CD4-positive, alpha-beta memory T cell (primary cell): ENCODE measurements around the gene CHCHD3. TPM values are rescaled to one million over a fixed set of nuclear protein-coding genes. Genes with fewer than 3 reads are reported as not detected.

ENCODE experiments used
- CTCF ChIA-PET: fragments of 350-600 bp; sonication (Branson Sonifier 250); formaldehyde crosslinking; loops from one replicate; lab custom pipeline; 2021; ENCODE audit warnings: inconsistent platforms; ENCODE audit not compliant: partially characterized antibody; lab: Charles Lee
- POLR2A ChIA-PET: fragments of 350-600 bp; sonication (Branson Sonifier 250); formaldehyde crosslinking; loops from one replicate; lab custom pipeline; 2021; ENCODE audit not compliant: partially characterized antibody; lab: Charles Lee
- DNase-seq, 5 donors: peaks; one replicate each; pipeline versions ENCODE4 v3.0.0 to v3.0.0-alpha.2; 2020 to 2022; ENCODE audit warnings: mixed read lengths in 1 of 5
- H3K27ac ChIP-seq: one replicate; pipeline ENCODE4 v1.7.0; 2013; ENCODE audit warnings: low read depth, low read length
- H3K27me3 ChIP-seq: 2 replicates; pipeline ENCODE4 v1.7.0; 2013; ENCODE audit warnings: mild to moderate bottlenecking, low read length, moderate library complexity; ENCODE audit not compliant: insufficient read depth
- H3K36me3 ChIP-seq: 2 replicates; pipeline ENCODE4 v1.7.0; 2013; ENCODE audit warnings: mild to moderate bottlenecking, low read length, moderate library complexity; ENCODE audit not compliant: insufficient read depth
- H3K4me1 ChIP-seq: 2 replicates; pipeline ENCODE4 v1.7.0; 2013; ENCODE audit warnings: mild to moderate bottlenecking, low read length, moderate library complexity; ENCODE audit not compliant: insufficient read depth
- H3K4me3 ChIP-seq, 2 donors: one replicate each; pipeline ENCODE4 v1.7.0; 2013; ENCODE audit warnings: low read length in 2 of 2, mild to moderate bottlenecking in 1 of 2
- H3K9me3 ChIP-seq, 2 donors: one replicate each; pipeline ENCODE4 v1.7.0; 2013; ENCODE audit warnings: low read length in 2 of 2, control low read depth in 1 of 2; ENCODE audit not compliant: control insufficient read depth in 1 of 2
- H3K27ac Mint-ChIP-seq, 7 donors: one replicate each; pipeline ENCODE4 v1.8.0; 2020 to 2021; ENCODE audit warnings: mixed read lengths in 7 of 7, mild to moderate bottlenecking in 6 of 7, inconsistent platforms in 3 of 7, moderate library complexity in 3 of 7
- H3K27me3 Mint-ChIP-seq, 2 donors: one replicate each; pipeline ENCODE4 v1.8.0; 2020 to 2021; ENCODE audit warnings: mixed read lengths in 2 of 2
- H3K36me3 Mint-ChIP-seq, 2 donors: one replicate each; pipeline ENCODE4 v1.8.0; 2020 to 2021; ENCODE audit warnings: mixed read lengths in 2 of 2, inconsistent platforms in 1 of 2, mild to moderate bottlenecking in 1 of 2
- H3K4me1 Mint-ChIP-seq, 4 donors: one replicate each; pipeline ENCODE4 v1.8.0; 2020 to 2021; ENCODE audit warnings: mixed read lengths in 4 of 4, mild to moderate bottlenecking in 1 of 4
- H3K4me3 Mint-ChIP-seq, 8 donors: one replicate each; pipeline ENCODE4 v1.8.0; 2020 to 2021; ENCODE audit warnings: mixed read lengths in 8 of 8, mild to moderate bottlenecking in 7 of 8, moderate library complexity in 6 of 8, inconsistent platforms in 3 of 8
- H3K9me3 Mint-ChIP-seq, 8 donors: one replicate each; pipeline ENCODE4 v1.8.0; 2020 to 2021; ENCODE audit warnings: mixed read lengths in 8 of 8, mild to moderate bottlenecking in 5 of 8, inconsistent platforms in 3 of 8, moderate library complexity in 1 of 8
- intact Hi-C: fragments of 100-400 bp; cut with micrococcal nuclease; formaldehyde crosslinking; loops from one replicate; pipeline ENCODE4 v1.15.1; 2023
- polyA plus RNA-seq, 2 donors: library from polyadenylated mRNA; unstranded; fragments of 300-500 nt; fragmentation: Illumina TruSeq; gene quantifications; one replicate each; pipeline ENCODE4 v1.2.3, GENCODE V29; 2021
- total RNA-seq, 2 experiments: library from RNA; stranded (reverse); gene quantifications; one replicate each; pipeline ENCODE4 v1.2.3, GENCODE V29; 2021

The CHCHD3 gene
- total and polyA plus RNA-seq, 4 experiments from 2014 or later: 25.2 to 77.3 (median 35.6) TPM

DNA sequence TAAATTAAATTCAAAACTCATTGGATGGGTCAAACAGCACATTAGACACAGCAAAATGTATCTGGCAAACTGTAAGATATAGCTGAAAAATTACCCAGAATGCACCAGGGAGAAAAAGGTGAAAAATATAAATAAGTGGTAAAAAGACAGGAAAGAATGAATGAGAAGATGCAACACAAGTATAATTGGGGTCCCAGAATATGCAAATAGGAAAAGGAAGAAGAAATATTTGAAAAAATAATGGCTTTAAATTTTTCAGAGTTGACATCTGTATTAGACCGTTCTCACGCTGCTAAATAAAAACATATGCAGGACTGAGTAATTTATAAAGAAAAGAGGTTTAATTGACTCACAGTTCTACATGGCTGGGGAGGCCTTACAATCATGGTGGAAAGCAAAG is 337.9 kb downstream of the CHCHD3 start:
- Mint-ChIP-seq H3K27me3 (peaks cover 7 to 9% of the 10 kb centered on the region in 2 donors), H3K4me3 (no peak overlapping the region), H3K4me1 (peaks cover 0 to under 1% (median 0%) of the 10 kb centered on the region in 4 donors), H3K36me3 (no peaks in the 10 kb centered on the region), H3K27ac (no peak overlapping the region), H3K9me3 (peaks cover 2 to 22% (median 14%) of the 10 kb centered on the region in 8 donors)
- intact Hi-C loops: no loop called here
- H3K27ac ChIP-seq: no peak overlapping the region
- H3K4me3 ChIP-seq: no peak overlapping the region
- H3K27me3 ChIP-seq: no peaks in the 10 kb centered on the region
- H3K36me3 ChIP-seq: no peaks in the 10 kb centered on the region
- H3K9me3 ChIP-seq: no peaks in the 10 kb centered on the region
- H3K4me1 ChIP-seq: no peaks in the 10 kb centered on the region
- no peak for DNase-seq
- ChIA-PET POLR2A (no interaction called here), CTCF (no interaction called here)

DNA sequence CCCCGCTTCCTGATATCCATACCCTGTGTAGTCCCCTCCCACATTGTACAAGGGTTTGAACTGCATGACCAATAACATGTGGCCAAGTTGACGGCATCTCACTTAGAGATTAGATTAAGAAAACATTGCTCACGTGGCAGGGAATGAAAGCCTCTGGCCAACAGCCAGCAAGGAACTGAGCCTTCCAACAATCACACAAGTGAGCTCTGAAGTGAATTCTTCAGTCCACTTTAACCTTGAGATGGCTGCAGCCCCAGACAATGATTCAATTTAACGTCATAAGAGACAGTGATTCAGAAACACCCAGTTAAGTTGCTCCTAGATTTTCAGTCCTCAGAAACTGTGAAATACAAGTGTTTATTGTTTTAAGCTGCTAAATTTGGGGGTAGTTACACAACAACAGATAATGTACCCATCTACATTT is 339.7 kb downstream of the CHCHD3 start:
- ChIA-PET CTCF (no interaction called here), POLR2A (no interaction called here)
- Mint-ChIP-seq H3K4me1 (no peaks in the 10 kb centered on the region), H3K4me3 (no peak overlapping the region), H3K36me3 (no peaks in the 10 kb centered on the region), H3K27me3 (peaks cover 3 to 11% of the 10 kb centered on the region in 2 donors), H3K9me3 (peaks cover 2 to 22% (median 13%) of the 10 kb centered on the region in 8 donors), H3K27ac (no peak overlapping the region)
- intact Hi-C loops: no loop called here
- Histone ChIP-seq H3K9me3 (no peaks in the 10 kb centered on the region), H3K4me1 (no peaks in the 10 kb centered on the region), H3K27ac (no peak overlapping the region), H3K4me3 (no peak overlapping the region), H3K27me3 (no peaks in the 10 kb centered on the region), H3K36me3 (no peaks in the 10 kb centered on the region)
- no peak for DNase-seq

DNA sequence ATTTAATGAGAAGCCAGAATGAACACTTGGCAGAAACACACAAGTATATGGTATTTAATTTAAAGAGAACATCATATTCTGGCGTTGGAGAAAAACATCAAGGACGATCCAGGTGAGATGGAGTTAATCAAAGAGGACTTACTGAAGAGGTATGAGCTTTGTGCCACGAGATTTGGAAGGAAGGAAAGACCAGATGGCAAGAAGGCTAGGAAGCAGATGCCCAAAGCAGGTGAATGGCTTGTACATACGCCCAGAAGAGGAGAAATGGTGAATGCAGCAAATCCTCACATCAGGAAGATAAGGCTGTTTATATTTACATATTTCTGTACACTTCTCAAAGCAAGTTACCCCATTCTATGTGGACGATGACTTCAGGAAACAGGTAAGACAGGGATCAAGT is 341.7 kb downstream of the CHCHD3 start:
- Histone ChIP-seq H3K4me3 (no peak overlapping the region), H3K36me3 (no peaks in the 10 kb centered on the region), H3K27me3 (no peaks in the 10 kb centered on the region), H3K27ac (no peak overlapping the region), H3K4me1 (no peaks in the 10 kb centered on the region), H3K9me3 (no peaks in the 10 kb centered on the region)
- ChIA-PET CTCF (no interaction called here), POLR2A (no interaction called here)
- DNase-seq: no peak
- Mint-ChIP-seq H3K9me3 (peaks cover 0 to 22% (median 13%) of the 10 kb centered on the region in 8 donors), H3K27ac (no peak overlapping the region), H3K36me3 (no peaks in the 10 kb centered on the region), H3K27me3 (peaks cover 3 to 11% of the 10 kb centered on the region in 2 donors), H3K4me3 (no peak overlapping the region), H3K4me1 (no peaks in the 10 kb centered on the region)
- intact Hi-C loops: no loop called here

DNA sequence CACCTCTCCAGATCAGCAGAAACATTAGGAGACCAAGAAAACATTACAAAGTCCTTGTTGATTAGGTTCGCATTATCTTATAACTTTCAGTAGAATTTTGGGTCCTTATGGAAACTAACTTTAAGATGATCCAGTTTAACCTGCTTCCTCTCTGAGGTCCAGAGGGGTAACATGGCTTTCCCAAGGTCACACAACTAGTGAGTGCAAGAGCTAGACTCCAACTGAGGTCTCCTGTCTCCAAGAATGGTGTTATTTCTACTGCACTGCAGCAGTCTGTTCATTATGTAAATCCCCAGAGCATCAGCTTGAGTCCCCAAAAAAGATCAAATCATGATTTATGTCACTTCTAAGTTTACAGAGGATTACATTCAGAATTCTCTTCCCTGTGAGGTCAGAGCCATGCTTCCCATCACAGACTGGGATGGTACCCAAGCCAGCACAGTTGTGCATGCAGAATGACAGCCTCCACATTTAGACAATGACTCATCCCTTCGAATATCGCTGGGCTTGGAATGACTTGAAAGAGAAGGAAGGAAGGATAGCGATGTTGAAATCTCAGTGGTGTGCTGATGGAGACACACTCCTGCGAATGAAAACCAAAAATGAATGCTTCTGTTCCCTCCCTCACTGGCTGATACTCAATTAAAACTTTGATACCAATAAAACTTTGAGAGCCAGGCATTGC is 342.5 kb downstream of the CHCHD3 start:
- no peaks in the 10 kb centered on the region for H3K4me1 ChIP-seq
- H3K4me3 Mint-ChIP-seq: no peak overlapping the region
- peaks cover 3 to 11% of the 10 kb centered on the region in 2 donors for H3K27me3 Mint-ChIP-seq
- CTCF ChIA-PET: no interaction called here
- DNase-seq: no peak
- no peak overlapping the region for H3K4me3 ChIP-seq
- peaks cover 0 to 19% (median 10%) of the 10 kb centered on the region in 8 donors for H3K9me3 Mint-ChIP-seq
- H3K27me3 ChIP-seq: no peaks in the 10 kb centered on the region
- no peaks in the 10 kb centered on the region for H3K36me3 ChIP-seq
- intact Hi-C loops: no loop called here
- H3K27ac ChIP-seq: no peak overlapping the region
- POLR2A ChIA-PET: no interaction called here
- no peaks in the 10 kb centered on the region for H3K4me1 Mint-ChIP-seq
- no peaks in the 10 kb centered on the region for H3K36me3 Mint-ChIP-seq
- no peak overlapping the region for H3K27ac Mint-ChIP-seq
- H3K9me3 ChIP-seq: no peaks in the 10 kb centered on the region

DNA sequence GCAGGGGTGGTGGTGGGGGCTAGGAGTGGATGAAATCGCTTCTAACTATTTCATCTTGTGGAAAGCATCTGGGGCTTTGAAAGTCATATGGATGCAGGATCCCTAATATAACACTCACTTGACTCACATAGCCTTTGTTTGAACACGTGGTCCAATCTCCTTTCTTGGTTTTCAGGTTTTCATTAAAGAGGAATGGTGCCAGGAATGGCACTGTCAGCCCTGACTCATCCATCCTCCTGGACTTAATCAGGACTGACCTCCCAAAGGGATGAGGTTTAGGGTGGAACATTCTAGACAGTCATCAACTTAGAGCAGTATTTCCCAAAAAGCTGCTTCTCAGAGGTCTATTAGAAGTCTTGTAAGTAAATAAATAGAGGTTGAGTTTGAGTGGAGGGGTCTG is 343.6 kb downstream of the CHCHD3 start:
- H3K9me3 ChIP-seq: no peaks in the 10 kb centered on the region
- DNase-seq: no peak
- CTCF ChIA-PET: no interaction called here
- no peak overlapping the region for H3K27ac ChIP-seq
- H3K4me1 ChIP-seq: no peaks in the 10 kb centered on the region
- H3K27me3 ChIP-seq: no peaks in the 10 kb centered on the region
- H3K4me3 ChIP-seq: no peak overlapping the region
- no peak overlapping the region for H3K27ac Mint-ChIP-seq
- no peaks in the 10 kb centered on the region for H3K36me3 ChIP-seq
- POLR2A ChIA-PET: no interaction called here
- intact Hi-C loops: no loop called here
- H3K27me3 Mint-ChIP-seq: peaks cover 3 to 11% of the 10 kb centered on the region in 2 donors
- no peaks in the 10 kb centered on the region for H3K36me3 Mint-ChIP-seq
- H3K4me3 Mint-ChIP-seq: no peak overlapping the region
- H3K9me3 Mint-ChIP-seq: peaks cover 0 to 8% (median 4%) of the 10 kb centered on the region in 8 donors
- H3K4me1 Mint-ChIP-seq: peaks cover 0 to 2% (median 0%) of the 10 kb centered on the region in 4 donors

DNA sequence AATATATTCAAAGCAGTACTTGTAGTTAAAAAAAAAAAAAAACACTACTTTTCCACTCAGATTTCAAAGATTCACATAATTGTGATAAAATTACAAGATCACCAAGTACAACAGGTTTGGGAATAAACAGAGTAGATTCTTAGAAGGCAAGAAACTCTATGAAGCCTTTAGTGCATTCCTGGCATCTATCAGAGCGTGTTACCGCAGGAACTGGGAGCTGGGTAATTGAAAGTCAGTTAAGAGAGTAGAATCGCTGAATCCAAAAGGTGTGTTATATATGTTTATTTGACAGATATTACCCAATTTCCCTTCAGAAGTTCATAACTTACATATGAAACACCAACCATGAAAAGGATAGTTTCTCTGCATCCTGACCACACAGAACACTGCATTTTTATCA is 346.4 kb downstream of the CHCHD3 start:
- Histone ChIP-seq H3K36me3 (no peaks in the 10 kb centered on the region), H3K27ac (no peak overlapping the region), H3K9me3 (no peaks in the 10 kb centered on the region), H3K27me3 (no peaks in the 10 kb centered on the region), H3K4me3 (no peak overlapping the region), H3K4me1 (no peaks in the 10 kb centered on the region)
- no peaks in the 10 kb centered on the region for H3K36me3 Mint-ChIP-seq
- H3K9me3 Mint-ChIP-seq: peaks cover 0 to 3% (median 0%) of the 10 kb centered on the region in 8 donors
- H3K4me3 Mint-ChIP-seq: no peak overlapping the region
- CTCF ChIA-PET: no interaction called here
- peaks cover 0 to 2% (median 0%) of the 10 kb centered on the region in 4 donors for H3K4me1 Mint-ChIP-seq
- H3K27ac Mint-ChIP-seq: no peak overlapping the region
- peaks cover 1 to 13% of the 10 kb centered on the region in 2 donors for H3K27me3 Mint-ChIP-seq
- no peak for DNase-seq
- POLR2A ChIA-PET: no interaction called here
- intact Hi-C loops: no loop called here
